ENCODE data around the gene PPM1H.

DNA sequence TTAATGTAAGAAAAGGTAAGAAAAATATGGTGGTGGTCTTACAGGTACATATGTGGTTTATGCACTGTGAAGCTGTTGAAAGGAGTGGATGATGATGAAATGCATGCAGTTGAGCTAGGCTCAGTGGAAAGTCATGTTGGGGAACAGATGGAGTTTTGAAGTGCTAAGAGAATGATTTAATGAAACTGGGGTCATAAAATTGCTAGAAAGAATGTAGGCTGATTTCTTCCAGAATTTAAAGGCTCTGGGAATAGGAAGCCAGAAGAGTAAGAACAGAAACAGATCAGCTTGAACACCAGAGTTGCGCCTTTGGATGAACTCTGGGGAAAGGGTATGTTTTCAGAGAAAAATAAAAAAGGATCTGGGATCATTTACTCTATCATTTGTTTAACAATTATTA lies 321.9 kb downstream of the PPM1H start:
- TF ChIP-seq POLR2A (IDR thresholded peaks at IDR 0.05; ENCODE audit: low read length) (no peak), GATA1 (IDR thresholded peaks at IDR 0.05; ENCODE audit: low read depth, low read length) (no peak)
